ENCODE measurements around the gene RRH. TPM values are rescaled to one million over a fixed set of nuclear protein-coding genes. Genes with fewer than 3 reads are reported as not detected.
"Not testable (repeated sequence)": the region's sequence is repeated elsewhere in the genome, so short reads cannot be mapped to it uniquely, and the experiment has no call there.

The RRH gene
- 0.32 TPM in 1 of 2 replicates, not detected in the other for total RNA-seq

DNA sequence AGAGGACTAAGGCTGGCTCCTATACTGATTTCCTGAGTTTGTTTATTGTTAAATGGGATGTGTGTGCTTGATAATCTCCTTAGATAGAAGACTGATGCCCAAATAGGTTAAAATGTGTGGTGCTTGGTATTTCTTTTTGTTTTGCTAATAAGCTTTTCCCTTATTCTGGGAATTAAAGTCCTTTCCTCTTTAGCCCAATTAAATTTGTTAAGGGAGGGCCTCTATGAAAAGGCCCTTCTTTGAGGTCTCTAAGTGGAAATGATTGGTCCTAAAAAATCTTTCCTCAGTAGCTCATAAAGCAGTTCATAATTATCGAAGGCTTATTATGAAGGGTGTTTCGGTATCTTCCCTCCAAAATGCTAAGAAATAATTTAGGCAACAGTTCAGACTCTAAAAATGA lies at the start of gene RRH:
RRH (plus strand) TSS at position 301 of the 400 bp plus-strand sequence; CDS start at position 357, 56 bp downstream.
- H3K4me3 ChIP-seq (ENCODE audit: low read depth, low read length) = no peak within 1 kb of the TSS
- no peak for DNase-seq (ENCODE audit: low read depth)
- no peak for TF ChIP-seq CTCF (IDR thresholded peaks at IDR 0.05; ENCODE audit: insufficient read depth, low read depth, low read length)

DNA sequence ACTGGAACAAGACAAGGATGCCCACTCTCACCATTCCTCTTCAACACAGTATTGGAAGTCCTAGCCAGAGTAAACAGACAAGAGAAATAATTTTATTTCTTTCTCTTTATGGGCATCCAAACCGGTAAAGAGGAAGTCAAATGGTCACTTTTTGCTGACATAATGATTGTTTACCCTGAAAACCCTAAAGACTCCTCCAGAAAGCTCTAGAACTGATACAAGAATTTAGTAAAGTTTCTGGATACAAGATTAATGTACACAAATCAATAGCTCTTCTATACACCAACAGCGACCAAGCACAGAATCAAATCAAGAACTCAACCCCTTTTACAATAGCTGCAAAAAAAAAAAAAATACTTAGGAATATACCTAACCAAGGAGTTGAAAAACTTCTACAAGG lies 45.7 kb upstream of the RRH start:
- not testable (repeated sequence) for H3K4me3 ChIP-seq (ENCODE audit: low read depth, low read length); DNase-seq (ENCODE audit: low read depth)

DNA sequence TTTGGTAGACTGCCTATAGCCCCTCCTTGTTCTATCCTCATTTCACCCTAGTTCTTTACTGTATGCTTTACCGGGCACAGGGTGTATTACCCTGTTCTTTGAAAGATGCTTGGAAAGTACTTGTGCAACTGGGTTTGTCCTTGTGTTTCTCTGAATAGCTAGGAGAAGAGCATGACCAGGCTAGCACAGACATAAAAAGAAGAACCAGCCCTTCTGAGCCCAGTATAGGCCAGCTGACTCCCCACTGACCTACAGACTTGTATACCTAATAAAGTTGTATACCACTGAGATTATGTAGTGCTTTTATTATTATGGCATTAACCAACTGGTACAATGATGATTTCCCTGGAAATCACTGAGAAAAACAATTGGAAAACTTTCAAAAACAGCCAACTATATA lies 40.9 kb upstream of the RRH start:
- no peak for TF ChIP-seq CTCF (IDR thresholded peaks at IDR 0.05; ENCODE audit: insufficient read depth, low read depth, low read length)
- DNase-seq (ENCODE audit: low read depth) = no peak
- H3K4me3 ChIP-seq (ENCODE audit: low read depth, low read length) = no peak overlapping the region

DNA sequence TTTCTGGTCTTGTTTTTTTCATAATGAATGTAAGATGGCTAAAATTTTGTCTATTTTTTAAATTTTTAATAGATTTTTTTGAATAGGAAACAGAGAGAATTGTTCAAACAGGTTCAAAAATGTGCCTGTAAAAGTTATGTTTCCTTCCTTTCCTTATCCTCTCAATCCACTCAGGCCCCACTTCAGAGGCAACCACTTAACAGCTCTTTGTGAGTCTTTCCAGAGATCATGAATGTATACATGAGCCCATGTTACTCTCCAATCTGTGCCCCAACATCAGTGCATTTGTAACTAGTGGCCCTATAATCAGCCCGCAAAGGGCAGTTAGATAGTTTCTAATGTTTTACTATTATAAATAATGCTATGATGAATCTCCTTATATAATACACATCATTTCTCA lies 40.0 kb upstream of the RRH start:
- TF ChIP-seq CTCF (IDR thresholded peaks at IDR 0.05; ENCODE audit: insufficient read depth, low read depth, low read length) = no peak
- no peak for DNase-seq (ENCODE audit: low read depth)

GRCh38 chr4:109795059-109795458 lies 32.7 kb upstream of the RRH start:
- H3K4me3 ChIP-seq (ENCODE audit: low read depth, low read length) = no peak overlapping the region
- DNase-seq (ENCODE audit: low read depth) = no peak
- TF ChIP-seq CTCF (IDR thresholded peaks at IDR 0.05; ENCODE audit: insufficient read depth, low read depth, low read length) = no peak

More for the DNA sequence above, 40.0 kb upstream of the RRH start:
- H3K4me3 ChIP-seq (ENCODE audit: low read depth, low read length) = no peak overlapping the region

- DNase-seq (ENCODE audit: low read depth) = no peak
- no peak overlapping the region for H3K4me3 ChIP-seq (ENCODE audit: low read depth, low read length)
- no peak for TF ChIP-seq CTCF (IDR thresholded peaks at IDR 0.05; ENCODE audit: insufficient read depth, low read depth, low read length)
These were observed 28.9 kb upstream of the RRH start for GRCh38 chr4:109798866-109799265.

DNA sequence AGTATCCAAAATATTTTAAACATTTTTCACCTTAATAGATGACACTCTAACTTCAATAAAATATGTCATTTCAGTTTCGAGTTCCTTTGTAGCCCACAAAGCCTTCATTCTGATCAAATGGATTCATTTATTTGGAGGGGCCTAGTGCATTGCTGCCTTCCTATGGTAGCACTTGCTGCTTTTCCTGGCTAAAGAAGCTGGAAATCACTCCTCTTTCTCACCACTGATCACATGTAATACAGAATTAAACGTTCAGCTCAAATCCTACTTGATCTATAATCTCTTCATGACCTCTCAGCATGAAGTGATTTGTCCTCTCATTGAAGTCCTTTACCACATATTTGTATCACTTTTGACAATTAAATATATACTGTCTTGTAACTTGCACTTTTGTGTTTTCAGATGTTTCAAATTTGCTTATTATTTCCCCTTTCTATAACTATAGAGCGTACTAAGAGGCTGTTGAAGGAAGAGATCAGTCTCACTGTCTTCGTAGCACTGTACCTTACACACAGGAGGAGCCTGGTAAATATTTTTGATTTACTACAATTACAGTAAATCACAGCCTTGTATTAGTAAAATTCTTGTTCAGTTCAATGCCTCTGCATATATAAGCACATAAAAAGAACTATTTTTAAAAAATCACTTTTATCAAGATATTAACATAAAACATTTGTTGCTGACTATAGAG lies 26.5 kb upstream of the RRH start:
- DNase-seq (ENCODE audit: low read depth) = no peak
- peak overlapping the region; percentile 28 for H3K4me3 ChIP-seq (ENCODE audit: low read depth, low read length)
- TF ChIP-seq CTCF (IDR thresholded peaks at IDR 0.05; ENCODE audit: insufficient read depth, low read depth, low read length) = no peak
